GM18907 (cell line): ENCODE measurements around the gene LGR4.
"Not testable (repeated sequence)": the region's sequence is repeated elsewhere in the genome, so short reads cannot be mapped to it uniquely, and the experiment has no call there.

Source experiments
- ATAC-seq: cut with Tn5 transposase; IDR thresholded peaks from one replicate; pipeline ENCODE4 v1.9.1; 2021; ENCODE audit warnings: mild to moderate bottlenecking, moderate library complexity; ENCODE audit not compliant: unreplicated experiment

LGR4 gene

GRCh38 chr11:27459191-27459590 lies 13.4 kb downstream of the LGR4 start:
- no peak for ATAC-seq

DNA sequence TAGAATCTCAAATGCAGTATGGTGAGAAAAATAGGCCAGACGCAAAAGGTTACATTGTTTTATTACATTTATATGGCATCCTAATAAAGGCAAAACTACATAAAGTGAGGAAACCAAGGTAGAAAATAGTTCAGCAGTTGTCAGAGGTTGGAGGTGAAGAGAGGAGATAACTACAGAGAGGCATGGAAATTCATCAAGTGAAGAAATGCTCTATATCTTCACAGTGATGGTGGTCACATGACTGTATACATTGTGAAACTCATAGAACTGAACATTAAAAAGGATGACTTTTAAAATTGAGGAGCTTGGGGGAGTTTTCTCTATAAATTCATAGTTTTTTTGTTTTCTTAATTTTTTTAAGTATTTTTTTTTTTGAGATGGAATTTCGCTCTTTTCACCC lies 14.4 kb downstream of the LGR4 start:
- no peak for ATAC-seq

DNA sequence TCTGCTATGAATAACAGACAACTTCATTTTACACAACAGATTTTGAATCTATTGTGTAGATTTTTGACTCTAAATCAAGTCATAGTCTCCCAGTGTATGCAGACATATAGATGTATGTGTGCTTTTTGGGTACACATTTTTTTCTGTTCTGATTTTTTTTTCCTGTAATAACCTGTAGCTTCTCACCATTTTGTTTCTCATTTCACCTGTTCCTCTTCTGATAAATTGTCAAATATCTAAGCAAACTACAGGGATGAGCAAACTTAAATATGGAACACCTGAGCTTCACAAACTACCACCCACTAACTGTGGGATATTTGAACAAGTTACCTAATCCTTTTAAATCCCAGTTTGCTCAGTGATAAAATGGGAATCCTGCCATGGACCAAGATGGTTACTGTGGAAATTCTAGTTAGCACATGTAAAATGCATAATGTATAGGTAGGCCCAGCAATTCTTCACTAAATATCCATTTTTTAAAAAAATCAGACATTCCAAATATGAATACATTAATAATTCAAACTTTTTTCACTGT lies 15.7 kb downstream of the LGR4 start:
- ATAC-seq: no peak

DNA sequence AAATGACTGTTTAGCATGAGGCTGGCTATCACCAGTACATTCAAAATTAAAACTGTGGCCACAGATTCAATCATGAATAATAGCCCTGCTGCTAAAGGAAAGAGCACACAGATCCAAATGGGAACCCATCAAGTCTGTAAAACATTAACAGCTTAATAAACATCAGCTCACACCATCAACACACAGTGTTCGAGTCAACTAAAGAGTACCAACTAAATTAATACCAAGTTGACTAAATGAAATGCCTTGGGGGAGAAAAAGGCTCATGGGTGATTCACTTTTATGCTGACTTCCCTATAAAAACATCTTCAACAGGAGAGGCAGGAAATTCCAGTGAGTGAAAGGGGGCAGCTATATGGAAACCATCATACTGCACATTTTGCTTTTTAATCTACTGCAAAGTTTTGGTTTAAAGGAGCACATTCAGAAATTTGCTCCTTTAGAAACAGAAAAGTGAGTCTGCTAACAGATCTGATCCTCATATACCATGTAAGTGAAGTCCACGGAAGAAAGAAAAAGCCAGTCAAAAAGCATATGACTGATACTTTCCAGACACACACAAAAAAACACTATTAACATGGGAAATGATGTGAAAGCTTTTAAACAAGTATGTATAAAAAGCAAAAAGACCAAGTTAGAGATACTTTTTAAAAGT lies 16.3 kb downstream of the LGR4 start:
- no peak for ATAC-seq

GRCh38 chr11:27455667-27456066 lies 16.9 kb downstream of the LGR4 start:
- ATAC-seq: no peak

DNA sequence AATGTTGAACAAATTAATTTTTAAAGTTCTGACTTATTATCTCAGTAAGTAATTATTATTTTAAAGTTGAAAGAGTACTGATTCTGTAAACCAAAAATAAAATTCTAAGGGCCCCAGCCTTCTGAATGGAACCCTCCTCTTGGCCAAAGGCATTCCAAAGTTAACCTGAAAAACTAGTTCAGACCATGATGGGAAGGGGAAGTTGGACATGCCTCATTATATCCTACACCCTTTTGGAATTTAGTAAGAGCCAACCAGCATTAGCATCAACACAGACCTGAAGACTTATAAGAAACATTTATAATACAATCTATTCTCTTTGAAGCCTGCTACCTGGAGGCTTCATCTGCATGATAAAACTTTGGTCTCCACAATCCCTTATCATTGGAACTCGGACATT lies 18.9 kb downstream of the LGR4 start:
- ATAC-seq: no peak

DNA sequence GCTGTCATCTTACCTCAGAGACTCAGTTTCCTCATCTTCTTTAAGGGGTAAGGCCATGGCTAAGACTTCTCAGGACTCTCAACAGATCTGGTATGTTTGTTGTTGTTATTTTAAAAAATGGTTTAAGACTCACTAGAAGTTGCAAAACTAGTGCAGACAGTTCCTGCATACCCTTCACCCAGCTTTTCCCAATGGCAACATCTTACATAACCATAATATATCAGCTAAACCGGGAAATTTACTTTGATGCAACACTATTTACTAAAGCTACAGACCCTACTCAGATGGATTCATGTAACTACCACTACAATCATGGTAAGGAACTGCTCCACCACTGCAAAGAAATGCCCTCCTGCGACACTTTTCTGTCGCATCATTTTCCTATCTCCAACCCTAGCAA lies 20.4 kb downstream of the LGR4 start:
- ATAC-seq: no peak

DNA sequence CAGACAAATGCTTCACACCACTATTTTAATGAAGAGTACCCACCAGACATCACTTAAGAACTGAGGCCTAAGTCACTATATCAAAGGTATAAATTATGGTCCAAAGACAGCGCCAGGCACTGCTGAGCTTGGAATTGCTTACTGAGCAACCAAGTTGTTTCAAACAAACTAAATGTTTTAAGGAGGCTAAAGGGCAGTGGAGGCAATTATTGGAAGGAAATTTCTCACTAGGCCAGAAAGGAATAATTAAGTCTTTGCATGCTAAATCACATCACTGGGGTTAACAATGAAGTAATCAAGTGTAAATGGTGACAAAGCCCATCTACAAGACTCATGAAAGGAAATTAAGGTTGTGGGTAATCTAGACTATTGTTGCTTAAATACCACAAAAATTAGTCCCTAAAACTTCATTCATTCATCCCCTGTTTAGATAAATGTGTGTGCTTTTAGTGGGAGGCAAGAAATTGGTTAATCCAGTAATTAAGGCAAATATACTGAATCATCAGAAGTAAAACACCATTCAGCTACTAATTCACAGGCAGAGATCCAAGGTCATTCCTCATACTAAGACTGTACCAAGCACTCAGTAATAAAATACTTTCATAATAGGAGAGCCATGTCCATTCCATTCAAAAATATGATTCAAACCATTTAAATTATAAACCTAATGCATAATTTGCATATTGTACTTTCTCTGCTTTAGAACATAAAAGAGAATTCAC lies 21.2 kb downstream of the LGR4 start:
- no peak for ATAC-seq

GRCh38 chr11:27448184-27448540 lies 24.4 kb downstream of the LGR4 start:
- not testable (repeated sequence) for ATAC-seq

GRCh38 chr11:27447288-27448183 lies 25.1 kb downstream of the LGR4 start:
- ATAC-seq: no peak

GRCh38 chr11:27445625-27446024 lies 27.0 kb downstream of the LGR4 start:
- ATAC-seq: no peak

DNA sequence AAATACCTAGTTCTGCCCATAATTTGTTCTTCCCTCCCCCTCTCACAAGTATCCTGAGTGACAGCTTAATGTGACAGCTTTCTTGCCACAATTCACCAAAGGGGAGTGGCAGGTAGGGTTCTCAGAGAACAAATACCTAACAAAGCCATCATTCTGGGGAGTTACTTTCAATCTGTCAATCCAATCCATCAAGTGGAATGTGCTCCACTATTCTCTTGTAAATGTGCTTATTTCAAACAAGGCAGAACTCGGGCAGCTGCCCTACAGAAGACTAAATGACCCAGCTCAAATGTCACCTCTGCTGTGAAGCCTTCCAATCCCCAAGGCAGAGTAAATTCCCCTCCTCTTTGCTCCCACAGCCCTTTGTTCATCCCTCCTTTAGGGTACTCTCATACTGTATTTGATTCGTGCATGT lies 27.8 kb downstream of the LGR4 start:
- ATAC-seq: no peak

DNA sequence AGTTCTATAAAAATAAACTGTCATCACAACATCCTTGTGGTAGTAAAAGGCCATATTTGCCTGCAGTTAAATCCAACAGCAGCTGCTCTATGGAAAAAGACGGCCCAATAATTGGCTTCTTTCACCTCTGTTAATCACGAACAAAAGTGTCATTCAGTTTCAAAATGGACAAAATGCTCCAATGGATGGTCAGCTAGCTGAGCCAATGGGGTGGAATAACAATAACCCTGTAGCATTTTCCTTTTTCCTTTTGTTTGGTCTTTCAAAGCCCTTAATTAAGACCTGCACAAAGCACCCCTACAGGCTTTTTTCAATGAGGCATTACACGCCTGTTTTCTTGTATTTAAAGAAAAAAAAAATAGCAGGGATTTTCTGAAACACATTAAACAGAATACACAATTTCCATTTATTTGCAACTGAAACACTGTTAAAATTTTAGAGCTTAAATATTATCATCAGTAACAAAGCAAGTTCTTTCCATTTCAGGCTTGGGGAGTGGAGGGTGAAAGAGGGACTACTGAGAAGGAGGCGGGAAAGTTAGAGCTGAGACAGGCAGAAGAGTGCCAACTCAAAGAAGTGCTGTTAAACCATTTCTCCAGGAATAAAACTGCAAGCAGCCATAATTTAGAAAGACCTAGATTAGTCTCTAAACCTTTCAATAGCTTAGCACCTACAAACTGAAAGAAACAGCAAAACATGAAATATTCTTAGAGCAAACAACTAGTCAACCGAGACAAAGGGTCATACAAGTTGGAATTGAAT lies 28.7 kb downstream of the LGR4 start:
- ATAC-seq: no peak

GRCh38 chr11:27443227-27443626 lies 29.4 kb downstream of the LGR4 start:
- no peak for ATAC-seq

GRCh38 chr11:27440090-27440489 lies 32.5 kb downstream of the LGR4 start:
- no peak for ATAC-seq

DNA sequence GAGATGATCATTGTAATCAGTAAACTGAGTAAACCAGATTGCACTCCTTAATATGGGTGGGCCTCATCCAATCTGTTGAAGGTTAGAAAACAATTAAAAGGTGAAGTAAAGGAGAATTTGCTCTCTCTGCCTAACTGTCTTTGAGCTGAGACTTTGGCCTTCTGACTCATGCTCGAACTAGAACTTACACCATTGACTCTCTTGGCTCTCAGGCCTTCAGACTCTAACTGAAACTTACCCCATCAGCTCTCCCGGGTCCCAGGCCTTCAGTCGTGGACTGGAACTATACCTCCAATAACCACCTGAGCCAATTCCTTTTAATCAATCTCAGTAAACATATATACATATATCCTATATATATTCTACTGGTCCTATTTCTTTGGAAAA lies 34.0 kb downstream of the LGR4 start:
- ATAC-seq: no peak

DNA sequence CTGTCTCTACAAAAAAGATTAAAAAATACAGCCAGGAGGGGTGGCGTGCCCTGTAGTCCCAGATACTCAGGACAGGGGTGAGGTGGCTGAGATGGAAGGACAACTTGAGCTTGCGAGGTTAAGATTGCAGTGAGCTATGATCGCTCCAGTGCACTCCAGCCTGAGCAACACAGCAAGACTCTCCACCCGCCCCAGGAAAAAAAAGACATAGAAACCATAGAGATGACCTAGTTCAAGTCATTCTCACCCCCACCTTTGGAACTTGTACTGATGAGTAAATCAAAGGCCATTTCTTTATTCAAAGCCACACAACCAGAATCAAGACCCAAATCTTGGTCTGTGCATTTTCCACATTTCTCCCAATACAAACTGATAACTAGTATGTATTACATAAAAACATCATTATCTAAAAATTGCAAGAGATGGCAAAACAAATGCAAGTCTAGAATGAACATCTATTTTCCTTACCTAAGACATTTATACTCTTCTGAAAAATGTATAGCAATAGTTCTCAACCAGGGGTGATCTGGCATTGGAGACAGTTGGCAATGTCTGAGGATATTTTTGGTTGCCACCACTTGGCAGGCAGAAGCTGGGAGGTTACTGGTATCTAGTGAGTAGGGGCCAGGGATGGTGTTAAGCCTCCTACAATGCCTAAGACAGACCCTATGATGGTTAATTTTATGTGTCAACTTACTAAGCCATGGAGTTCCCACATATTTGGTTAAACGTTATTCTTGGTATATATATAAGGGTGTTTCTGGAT lies 34.6 kb downstream of the LGR4 start:
- ATAC-seq: no peak

- no peak for ATAC-seq
Measured at GRCh38 chr11:27436916-27437315, 35.7 kb downstream of the LGR4 start.

- ATAC-seq: no peak
Measured at GRCh38 chr11:27433742-27434141, 38.8 kb downstream of the LGR4 start.

- no peak for ATAC-seq
Measured at GRCh38 chr11:27431808-27432207, 40.8 kb downstream of the LGR4 start.
